GM06990 (cell line): Measurements from ENCODE around the gene ZSWIM4.

Source experiments
- DNase-seq: peaks from one replicate; pipeline ENCODE4 v3.0.0-alpha.2; 2011; ENCODE audit not compliant: insufficient read length; ENCODE audit errors: extremely low read depth
- H3K27me3 ChIP-seq: replicated peaks from 2 replicates; pipeline ENCODE4 v1.6.0; 2011; ENCODE audit warnings: low read length; ENCODE audit not compliant: control insufficient read depth, insufficient read depth
- H3K36me3 ChIP-seq: 2 replicates; pipeline ENCODE4 v1.5.1; 2011; ENCODE audit warnings: low read length; ENCODE audit not compliant: control insufficient read depth, insufficient read depth
- H3K4me3 ChIP-seq: replicated peaks from 2 replicates; pipeline ENCODE4 v1.5.1; 2011; ENCODE audit warnings: low read depth, mild to moderate bottlenecking, control low read depth, low read length
- CTCF ChIP-seq: IDR thresholded peaks from 2 replicates; pipeline ENCODE4 v1.5.1; 2011; ENCODE audit warnings: low read length, control low read depth, mild to moderate bottlenecking, inconsistent platforms; ENCODE audit not compliant: insufficient read depth, poor library complexity, severe bottlenecking

The ZSWIM4 gene

GRCh38 chr19:13799669-13800068 is 4.4 kb downstream of the ZSWIM4 start:
- no peak for TF ChIP-seq CTCF
- DNase-seq: no peak
- peaks cover 4% of the 10 kb centered on the region for H3K36me3 ChIP-seq

GRCh38 chr19:13803038-13803437 is 7.8 kb downstream of the ZSWIM4 start:
- no peak for TF ChIP-seq CTCF
- no peak for DNase-seq

More at GRCh38 chr19:13799669-13800068, 4.4 kb downstream of the ZSWIM4 start:
- Histone ChIP-seq H3K4me3 (no peak overlapping the region), H3K27me3 (no peaks in the 10 kb centered on the region)

GRCh38 chr19:13804830-13805683 is 9.8 kb downstream of the ZSWIM4 start:
- H3K4me3 ChIP-seq: no peak overlapping the region
- TF ChIP-seq CTCF: no peak
- no peak for DNase-seq
- H3K36me3 ChIP-seq: peaks cover 6% of the 10 kb centered on the region
- H3K27me3 ChIP-seq: no peaks in the 10 kb centered on the region

More at GRCh38 chr19:13803038-13803437, 7.8 kb downstream of the ZSWIM4 start:
- H3K27me3 ChIP-seq: no peaks in the 10 kb centered on the region
- peaks cover 5% of the 10 kb centered on the region for H3K36me3 ChIP-seq
- H3K4me3 ChIP-seq: no peak overlapping the region

GRCh38 chr19:13806728-13807127 is 11.5 kb downstream of the ZSWIM4 start:
- H3K4me3 ChIP-seq: no peak overlapping the region

GRCh38 chr19:13807421-13808021 is 12.3 kb downstream of the ZSWIM4 start:
- DNase-seq: no peak
- Histone ChIP-seq H3K36me3 (peaks cover 6% of the 10 kb centered on the region), H3K4me3 (no peak overlapping the region), H3K27me3 (no peaks in the 10 kb centered on the region)
- TF ChIP-seq CTCF: no peak

More at GRCh38 chr19:13806728-13807127, 11.5 kb downstream of the ZSWIM4 start:
- no peak for DNase-seq
- TF ChIP-seq CTCF: no peak
- Histone ChIP-seq H3K27me3 (no peaks in the 10 kb centered on the region), H3K36me3 (peaks cover 6% of the 10 kb centered on the region)
